Subcutaneous adipose tissue (tissue), 4 donors: ENCODE measurements around the gene HS3ST1. TPM values are rescaled to one million over a fixed set of nuclear protein-coding genes. Genes with fewer than 3 reads are reported as not detected.

ENCODE experiments used
- total RNA-seq, 4 donors: library from RNA; depleted of rRNA; stranded (reverse); fragments of >200 nt; gene quantifications; one replicate each; pipeline ENCODE4 v1.1.0, GENCODE V29; 2016
- TF ChIP-seq, protein P1 (sequence below): fragments of 450-650 bp; IDR thresholded peaks from one replicate; pipeline ENCODE4 v1.5.1; 2016; ENCODE audit warnings: low read depth, mild to moderate bottlenecking, control low read depth, antibody characterized with exemption, moderate library complexity

HS3ST1 gene
- total RNA-seq, 4 donors from 2014 or later: 0.16 to 2.1 (median 1.3) TPM

DNA sequence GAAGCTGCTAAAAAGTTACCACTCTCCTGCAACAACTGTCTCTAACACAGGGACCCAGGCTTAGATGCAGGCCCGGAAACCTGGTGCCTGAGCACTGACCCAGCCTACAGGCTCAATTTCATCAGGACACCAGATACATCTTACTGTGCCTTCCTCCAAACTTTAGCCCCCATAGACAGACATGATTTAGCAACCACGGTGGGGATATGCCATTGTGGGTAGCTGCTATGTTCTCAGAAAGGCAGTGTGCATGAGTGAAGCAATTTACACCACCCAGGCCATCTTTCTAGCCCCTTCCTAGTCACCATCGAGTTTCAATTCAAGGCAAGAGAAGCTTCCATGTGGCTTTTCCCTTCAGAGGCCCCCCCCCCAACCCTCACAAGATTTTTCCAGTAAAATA, 2.7 kb downstream of the HS3ST1 start:
- TF ChIP-seq, protein P1, sequence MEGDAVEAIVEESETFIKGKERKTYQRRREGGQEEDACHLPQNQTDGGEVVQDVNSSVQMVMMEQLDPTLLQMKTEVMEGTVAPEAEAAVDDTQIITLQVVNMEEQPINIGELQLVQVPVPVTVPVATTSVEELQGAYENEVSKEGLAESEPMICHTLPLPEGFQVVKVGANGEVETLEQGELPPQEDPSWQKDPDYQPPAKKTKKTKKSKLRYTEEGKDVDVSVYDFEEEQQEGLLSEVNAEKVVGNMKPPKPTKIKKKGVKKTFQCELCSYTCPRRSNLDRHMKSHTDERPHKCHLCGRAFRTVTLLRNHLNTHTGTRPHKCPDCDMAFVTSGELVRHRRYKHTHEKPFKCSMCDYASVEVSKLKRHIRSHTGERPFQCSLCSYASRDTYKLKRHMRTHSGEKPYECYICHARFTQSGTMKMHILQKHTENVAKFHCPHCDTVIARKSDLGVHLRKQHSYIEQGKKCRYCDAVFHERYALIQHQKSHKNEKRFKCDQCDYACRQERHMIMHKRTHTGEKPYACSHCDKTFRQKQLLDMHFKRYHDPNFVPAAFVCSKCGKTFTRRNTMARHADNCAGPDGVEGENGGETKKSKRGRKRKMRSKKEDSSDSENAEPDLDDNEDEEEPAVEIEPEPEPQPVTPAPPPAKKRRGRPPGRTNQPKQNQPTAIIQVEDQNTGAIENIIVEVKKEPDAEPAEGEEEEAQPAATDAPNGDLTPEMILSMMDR: no peak

DNA sequence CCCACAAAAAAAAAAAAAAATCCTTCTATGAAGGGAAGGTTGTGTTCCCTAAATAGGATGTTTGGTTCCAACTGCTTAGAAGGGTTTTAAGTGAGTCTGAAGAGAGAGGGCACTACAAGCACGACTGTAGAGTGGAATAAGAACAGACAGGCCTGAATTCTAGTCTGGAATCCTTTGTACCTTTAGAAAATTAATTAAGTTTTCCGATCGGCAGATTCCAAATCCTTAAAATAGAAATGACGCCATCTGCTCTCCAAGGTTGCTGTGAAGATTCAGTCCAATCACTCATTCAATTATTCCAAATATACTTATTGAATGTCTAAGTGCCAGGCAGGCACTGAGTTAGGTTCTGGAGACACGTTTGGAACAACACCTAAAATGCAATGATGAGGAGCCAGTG, 3.8 kb downstream of the HS3ST1 start:
- TF ChIP-seq, protein P1: no peak

DNA sequence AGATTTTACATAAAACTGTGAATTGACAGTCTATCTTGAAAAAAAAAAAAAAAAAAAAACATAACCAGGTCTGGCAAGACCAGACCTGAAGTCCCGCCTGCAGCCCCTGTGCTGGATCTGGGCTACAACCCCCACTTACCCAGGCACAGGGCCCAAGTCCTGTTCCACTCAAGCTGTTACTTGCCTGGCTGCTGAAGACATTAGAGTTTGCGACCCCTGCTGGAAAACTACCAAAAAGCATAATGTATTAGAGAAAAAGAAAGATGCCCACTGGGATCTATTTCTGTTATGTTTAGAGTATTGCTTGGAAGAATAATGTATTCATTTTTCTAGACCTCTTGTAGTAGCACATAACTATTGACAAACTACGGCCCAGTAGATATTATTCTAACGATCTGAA, 4.7 kb downstream of the HS3ST1 start:
- TF ChIP-seq, protein P1: no peak

DNA sequence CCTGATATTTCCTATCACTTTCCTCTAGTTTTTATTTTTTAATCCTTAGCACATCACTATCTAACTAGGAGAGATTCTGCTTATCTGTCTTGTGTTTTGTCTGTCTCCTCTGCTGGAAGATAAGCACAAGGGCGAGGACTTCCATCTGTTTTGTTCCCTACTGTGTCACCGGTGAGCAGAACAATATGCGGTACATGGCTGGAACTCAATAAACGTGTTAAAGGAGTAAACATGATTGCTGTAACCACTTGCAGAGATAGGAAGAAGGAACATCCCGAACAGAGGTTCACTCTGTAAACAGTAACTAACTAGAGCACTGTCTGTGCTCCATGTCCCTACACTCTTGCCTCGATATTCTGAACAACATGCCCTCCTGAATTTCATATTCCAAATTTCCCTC, 5.2 kb downstream of the HS3ST1 start:
- TF ChIP-seq, protein P1: no peak

DNA sequence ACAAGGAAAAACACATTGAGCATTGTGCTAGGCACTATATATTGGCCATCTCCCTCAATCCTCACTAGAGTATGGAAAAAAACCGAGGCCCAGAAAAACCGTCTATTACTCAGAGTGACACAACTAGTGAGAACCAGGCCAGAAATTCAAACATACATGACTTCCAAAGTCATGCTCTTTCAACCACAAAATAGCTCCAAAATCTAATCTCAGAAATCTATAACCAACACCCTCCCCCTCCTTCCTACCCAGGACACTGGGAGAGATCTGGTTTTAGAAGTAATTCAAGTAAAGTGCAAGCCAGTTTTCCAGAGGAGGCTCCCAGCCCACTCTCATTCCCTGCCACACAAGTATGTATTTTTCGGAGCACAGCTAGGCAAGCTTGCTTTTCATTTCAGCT, 7.6 kb downstream of the HS3ST1 start:
- TF ChIP-seq, protein P1: no peak

DNA sequence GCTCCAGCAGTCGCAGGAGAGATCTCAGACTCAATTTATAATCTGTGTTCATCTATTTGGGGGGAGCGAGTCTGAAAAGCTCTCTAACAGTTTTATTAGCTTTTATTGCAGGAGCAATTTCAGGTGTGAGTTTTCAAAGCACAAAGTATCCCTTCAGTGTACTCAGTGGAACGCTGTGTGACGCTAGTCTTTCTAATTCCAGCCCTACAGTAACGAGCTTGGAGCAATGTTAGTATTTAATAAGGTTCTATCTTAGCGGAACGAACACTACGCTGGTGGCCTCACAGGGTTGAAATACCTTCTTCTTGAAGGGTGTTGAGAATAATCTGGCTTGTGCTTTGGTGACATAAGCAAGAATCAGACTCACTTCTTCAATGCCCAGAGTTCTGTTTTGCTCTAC, 8.4 kb downstream of the HS3ST1 start:
- TF ChIP-seq, protein P1: no peak

DNA sequence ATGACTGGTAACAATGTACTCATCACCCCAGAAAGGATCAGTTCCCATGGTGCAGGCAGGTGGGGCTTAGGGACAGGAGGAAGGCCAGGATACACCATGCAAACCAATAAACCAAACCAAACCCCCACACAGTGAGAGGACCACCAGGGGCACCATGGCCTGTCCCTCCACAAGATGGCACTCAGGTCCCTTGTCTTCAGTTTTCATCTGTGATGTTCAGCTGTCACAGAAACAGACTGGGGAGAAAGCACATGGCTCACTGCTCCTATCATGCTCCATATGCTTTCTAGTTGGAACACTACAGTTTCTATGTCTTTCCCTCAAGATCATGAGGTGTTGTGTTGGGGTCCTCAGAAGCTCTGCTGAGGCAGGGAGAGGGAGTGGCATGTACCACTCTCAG, 10.1 kb downstream of the HS3ST1 start:
- TF ChIP-seq, protein P1: no peak

DNA sequence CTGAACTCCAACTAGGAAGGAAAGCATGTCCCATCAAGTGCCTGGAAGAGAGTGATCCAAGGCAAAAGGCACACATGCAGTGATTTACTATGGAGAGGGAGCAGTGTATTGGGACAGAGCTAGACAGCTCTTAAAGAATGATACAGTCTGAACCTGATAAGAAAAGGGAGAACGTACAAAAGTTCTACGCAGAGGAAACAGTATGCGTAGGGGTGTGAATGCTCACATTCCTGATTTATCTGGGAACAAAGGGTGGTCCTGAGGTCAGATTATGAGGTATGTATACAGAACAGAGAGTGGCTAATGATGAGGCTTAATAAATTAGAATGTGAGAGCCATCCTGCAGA, 12.0 kb downstream of the HS3ST1 start:
- TF ChIP-seq, protein P1: no peak
